Endothelial cell of umbilical vein (primary cell): ENCODE measurements around the gene GTPBP3. TPM values are rescaled to one million over a fixed set of nuclear protein-coding genes. Genes with fewer than 3 reads are reported as not detected.

Experiments
- BruUV-seq: library from RNA; stranded (reverse); fragments of 400-500 nt; replicated peaks from 2 replicates; lab custom pipeline; 2021; lab: Mats Ljungman, UMichigan
- CTCF ChIA-PET: fragments of 300-600, 350-600 bp; sonication (Branson Sonifier 250); formaldehyde crosslinking; loops from one replicate; lab custom pipeline; 2021; ENCODE audit warnings: antibody characterized with exemption, inconsistent platforms; lab: Charles Lee
- POLR2A ChIA-PET: fragments of 300-600, 350-600 bp; sonication (Branson Sonifier 250); formaldehyde crosslinking; loops from one replicate; lab custom pipeline; 2021; ENCODE audit warnings: antibody characterized with exemption, inconsistent platforms; lab: Charles Lee
- DNase-seq: peaks from one replicate; pipeline ENCODE4 v3.0.0-alpha.2; 2011; ENCODE audit warnings: low read depth, low spot score
- FAIRE-seq: peaks from 2 replicates; lab custom pipeline; 2011; peaks lifted over from hg19 to GRCh38; lab: Jason Lieb, UNC
- H2AFZ ChIP-seq: 2 replicates; pipeline ENCODE4 v1.6.0; 2012; ENCODE audit warnings: low read depth, low read length, control low read depth, inconsistent platforms
- H3K27ac ChIP-seq: 2 replicates; pipeline ENCODE4 v1.5.1; 2011; ENCODE audit warnings: low read depth, mild to moderate bottlenecking, control low read depth, low read length, moderate library complexity; ENCODE audit not compliant: insufficient read depth
- H3K27me3 ChIP-seq, 2 experiments: 2 replicates each; pipeline versions ENCODE4 v1.6.0 to v1.6.1; 2011; ENCODE audit warnings: low read length in 2 of 2, mixed read lengths in 1 of 2; ENCODE audit not compliant: control insufficient read depth in 2 of 2, insufficient read depth in 2 of 2
- H3K36me3 ChIP-seq, 2 experiments: 2 replicates in 1 of 2; 3 replicates in 1 of 2; pipeline ENCODE4 v1.5.1; 2011; ENCODE audit warnings: low read length in 2 of 2, mild to moderate bottlenecking in 1 of 2, moderate library complexity in 1 of 2; ENCODE audit not compliant: control insufficient read depth in 2 of 2, insufficient read depth in 2 of 2; ENCODE audit errors: extremely low read depth in 1 of 2
- H3K4me1 ChIP-seq: 3 replicates; pipeline ENCODE4 v1.5.1; 2011; ENCODE audit warnings: mild to moderate bottlenecking, low read length; ENCODE audit not compliant: control insufficient read depth, insufficient read depth; ENCODE audit errors: extremely low read depth
- H3K4me2 ChIP-seq: 2 replicates; pipeline ENCODE4 v1.6.1; 2011; ENCODE audit warnings: low read length, control low read depth, mixed read lengths; ENCODE audit not compliant: insufficient read depth
- H3K4me3 ChIP-seq, 3 experiments: fragments of 200-600 bp in 1 of 3; sonication (generic), shearing (Covaris generic) in 1 of 3; replicated peaks in 1 of 3; 2 replicates each; pipeline ENCODE4 v1.5.1; 2011 to 2016; ENCODE audit warnings: control low read depth in 3 of 3, low read length in 3 of 3, mild to moderate bottlenecking in 2 of 3, inconsistent platforms in 1 of 3, low read depth in 1 of 3, moderate library complexity in 1 of 3; ENCODE audit not compliant: insufficient read depth in 1 of 3
- H3K79me2 ChIP-seq: 2 replicates; pipeline ENCODE4 v1.6.0; 2012; ENCODE audit warnings: low read length, inconsistent platforms; ENCODE audit not compliant: control insufficient read depth, insufficient read depth
- H3K9ac ChIP-seq: replicated peaks from 2 replicates; pipeline ENCODE3; 2011; ENCODE audit warnings: low read length, control low read depth; ENCODE audit not compliant: insufficient read depth; ENCODE audit errors: extremely low read depth
- H3K9me1 ChIP-seq: replicated peaks from 3 replicates; pipeline ENCODE4 v1.6.0; 2011; ENCODE audit warnings: mild to moderate bottlenecking, low read length; ENCODE audit not compliant: control insufficient read depth, insufficient read depth; ENCODE audit errors: extremely low read depth
- H3K9me3 ChIP-seq: replicated peaks from 2 replicates; pipeline ENCODE4 v1.5.1; 2012; ENCODE audit warnings: low read length, inconsistent platforms; ENCODE audit not compliant: control insufficient read depth, insufficient read depth
- H4K20me1 ChIP-seq: replicated peaks from 2 replicates; pipeline ENCODE3; 2011; ENCODE audit warnings: mild to moderate bottlenecking, low read length; ENCODE audit not compliant: control insufficient read depth, insufficient read depth; ENCODE audit errors: extremely low read depth
- FOS ChIP-seq: IDR thresholded peaks from 2 replicates; pipeline ENCODE4 v1.6.1; 2011; ENCODE audit warnings: mild to moderate bottlenecking, low read length, moderate library complexity, borderline replicate concordance; ENCODE audit not compliant: insufficient read depth
- JUN ChIP-seq: IDR thresholded peaks from 2 replicates; pipeline ENCODE4 v1.6.1; 2011; ENCODE audit warnings: borderline replicate concordance, low read depth; ENCODE audit not compliant: insufficient read length, insufficient read depth
- POLR2A ChIP-seq: IDR thresholded peaks from 2 replicates; pipeline ENCODE4 v1.6.1; 2012; ENCODE audit warnings: low read depth, mild to moderate bottlenecking, control low read depth, low read length
- POLR2AphosphoS5 ChIP-seq: IDR thresholded peaks from 2 replicates; pipeline ENCODE4 v1.6.1; 2012; ENCODE audit warnings: low read depth, mild to moderate bottlenecking, control low read depth, low read length, moderate library complexity; ENCODE audit not compliant: insufficient read depth
- dilution Hi-C: fragments of 300-500 bp; cut with MboI; formaldehyde crosslinking; loops from one replicate; pipeline ENCODE4 v1.15.0; 2019; ENCODE audit warnings: low sequenced_read_pairs; ENCODE audit not compliant: extremely low pct_ligation_motif_present
- intact Hi-C: fragments of 100-400 bp; cut with micrococcal nuclease; formaldehyde crosslinking; loops from one replicate; pipeline ENCODE4 v1.10.0; 2022
- polyA plus RNA-seq, 4 experiments: library from polyadenylated mRNA; depleted of rRNA in 3 of 4; stranded (reverse) in 3 of 4; unstranded in 1 of 4; fragments of >200 nt; gene quantifications; 2 replicates each; pipeline versions ENCODE4 v1.2.1 to v1.2.3, GENCODE V29; 2011 to 2012; ENCODE audit warnings: missing spikeins in 1 of 4
- total RNA-seq: library from RNA; stranded (reverse); gene quantifications from 2 replicates; pipeline ENCODE4 v1.2.3, GENCODE V29; 2021

The GTPBP3 gene
- total and polyA plus RNA-seq, 2 donors (not counting 3 experiments of a cell fraction or from before 2014, with no cell fraction given): 12.7 to 34.7 TPM

DNA sequence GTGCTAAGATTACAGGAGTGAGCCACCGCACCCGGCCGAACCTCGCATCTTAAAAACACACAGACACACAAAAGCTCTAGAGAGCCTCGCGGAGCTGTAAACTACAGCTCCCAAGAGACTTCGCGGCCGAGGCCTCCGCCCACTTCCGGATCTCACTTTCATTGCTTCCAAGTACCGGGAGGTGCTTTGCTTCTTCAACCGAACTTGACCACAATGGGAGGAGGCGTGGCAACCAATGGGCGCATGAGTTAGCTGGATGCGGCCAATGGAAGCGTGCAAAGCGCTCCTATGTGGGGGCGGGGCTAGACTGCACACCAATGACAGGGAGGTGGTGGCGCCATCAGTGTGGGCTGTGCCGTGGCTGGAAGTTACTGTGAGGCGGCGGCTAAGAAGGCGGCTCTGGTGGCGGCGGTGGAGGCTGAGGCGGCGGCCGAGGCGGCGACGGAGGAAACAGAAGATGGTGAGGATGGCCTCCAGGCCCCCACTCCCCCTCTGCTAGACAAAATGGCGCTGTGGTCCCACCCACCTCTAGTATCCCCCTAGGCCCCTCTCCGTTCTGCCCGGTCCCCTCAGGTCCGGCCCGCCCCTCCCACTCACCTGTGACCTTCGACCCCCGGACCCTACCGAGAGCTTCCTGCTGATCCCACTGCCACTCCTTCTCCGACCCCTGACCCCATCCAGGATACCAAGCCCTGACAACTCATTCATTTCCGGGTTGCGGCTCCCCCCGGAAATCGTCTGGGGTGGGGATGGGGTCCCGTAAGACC, 28.0 kb upstream of the GTPBP3 start, which contains the start of gene DDA1:
TSS of gene DDA1 (plus strand) at position 366 of the 767 bp plus-strand sequence. CDS start at position 458, 92 bp downstream.
- peak; percentile 100 for FAIRE-seq
- H3K4me3 ChIP-seq: peak within 1 kb of the TSS; percentile 79 to 97 (median 90)
- peak within 1 kb of the TSS; percentile 75 for H2AFZ ChIP-seq
- no peaks in the 10 kb centered on the region for H3K27me3 ChIP-seq
- H3K9me1 ChIP-seq: no peaks in the 10 kb centered on the region
- H4K20me1 ChIP-seq: no peaks in the 10 kb centered on the region
- no peak for TF ChIP-seq JUN
- peak; percentile 84 for TF ChIP-seq POLR2A
- peak; percentile 77 for TF ChIP-seq POLR2AphosphoS5
- dilution Hi-C loops (no loop called here), intact Hi-C loops (no loop called here)
- ChIA-PET CTCF (interaction anchor here (0.6 to 2.1 kb wide), 7 partner anchors 15 to 110 kb away, joined by 3 to 11 read pairs (median 4); partner anchors contain the start of genes ANKLE1 and MVB12A), POLR2A (interaction anchor here (0.6 to 1.1 kb wide), 4 partner anchors 17 to 389 kb away, joined by 3 to 13 read pairs (median 8); no protein-coding TSS in a partner anchor)
- peaks cover 15% of the 10 kb centered on the region for H3K4me1 ChIP-seq
- no peaks in the 10 kb centered on the region for H3K9me3 ChIP-seq
- DNase-seq: peak; percentile 100
- peak within 1 kb of the TSS; percentile 90 for H3K9ac ChIP-seq
- BruUV-seq: TSS peak; percentile 50
- H3K4me2 ChIP-seq: peak within 1 kb of the TSS; percentile 92
- peak within 1 kb of the TSS; percentile 69 for H3K27ac ChIP-seq
- H3K79me2 ChIP-seq: peaks cover 34% of the 10 kb centered on the region
- H3K36me3 ChIP-seq: peaks cover 4 to 12% of the 10 kb centered on the region in 2 experiments

DNA sequence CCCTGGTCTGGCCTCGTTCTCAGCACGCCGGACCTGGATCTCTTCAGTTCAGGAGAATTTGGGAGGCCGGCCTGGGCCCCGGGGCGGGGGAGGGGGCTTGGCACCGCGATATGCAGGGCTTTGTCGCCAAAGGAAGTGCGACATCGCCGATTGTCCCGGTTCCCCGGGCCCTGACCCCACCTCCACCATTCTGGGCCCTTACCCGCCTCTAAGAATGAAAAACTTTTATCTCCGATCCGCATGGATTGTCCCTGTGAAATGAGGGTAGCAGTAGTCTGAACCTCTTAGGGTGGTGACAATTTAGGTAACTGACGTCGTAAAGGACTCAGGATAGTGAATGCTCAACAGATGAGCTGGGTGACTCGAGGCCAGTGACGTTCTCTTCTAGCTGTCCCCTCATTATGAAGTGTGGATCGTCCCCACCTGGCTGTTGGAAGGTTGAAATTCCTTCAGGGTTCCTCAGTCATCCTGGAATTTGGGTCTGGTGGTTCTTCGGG, 27.3 kb upstream of the GTPBP3 start:
- no peaks in the 10 kb centered on the region for H3K9me3 ChIP-seq
- intact Hi-C loops (no loop called here), dilution Hi-C loops (no loop called here)
- H4K20me1 ChIP-seq: no peaks in the 10 kb centered on the region
- DNase-seq: no peak
- H3K4me2 ChIP-seq: peak overlapping the region; percentile 92
- peaks cover 6 to 15% of the 10 kb centered on the region in 2 experiments for H3K36me3 ChIP-seq
- peak overlapping the region; percentile 69 for H3K27ac ChIP-seq
- ChIA-PET POLR2A (no interaction called here), CTCF (no interaction called here)
- H2AFZ ChIP-seq: no peak overlapping the region
- H3K4me3 ChIP-seq: peak overlapping the region; percentile 79 to 97 (median 90)
- TF ChIP-seq FOS: no peak
- H3K9ac ChIP-seq: peak overlapping the region; percentile 90
- no TSS peak for BruUV-seq
- peaks cover 15% of the 10 kb centered on the region for H3K4me1 ChIP-seq
- no peaks in the 10 kb centered on the region for H3K27me3 ChIP-seq
- H3K79me2 ChIP-seq: peaks cover 34% of the 10 kb centered on the region
- H3K9me1 ChIP-seq: no peaks in the 10 kb centered on the region
- no peak for FAIRE-seq
